AG09319 (cell line): ENCODE results near the gene TMEM94.

Source experiments
- DNase-seq: peaks from one replicate; pipeline ENCODE4 v3.0.0-alpha.2; 2010; ENCODE audit warnings: low read depth; ENCODE audit errors: extremely low read depth
- CTCF ChIP-seq: IDR thresholded peaks from 2 replicates; pipeline ENCODE4 v1.5.1; 2011; ENCODE audit warnings: low read depth, mild to moderate bottlenecking, inconsistent platforms, low read length, moderate library complexity

Gene TMEM94

GRCh38 chr17:75500419-75501216, 44.2 kb downstream of the TMEM94 start:
- no peak for TF ChIP-seq CTCF
- no peak for DNase-seq

DNA sequence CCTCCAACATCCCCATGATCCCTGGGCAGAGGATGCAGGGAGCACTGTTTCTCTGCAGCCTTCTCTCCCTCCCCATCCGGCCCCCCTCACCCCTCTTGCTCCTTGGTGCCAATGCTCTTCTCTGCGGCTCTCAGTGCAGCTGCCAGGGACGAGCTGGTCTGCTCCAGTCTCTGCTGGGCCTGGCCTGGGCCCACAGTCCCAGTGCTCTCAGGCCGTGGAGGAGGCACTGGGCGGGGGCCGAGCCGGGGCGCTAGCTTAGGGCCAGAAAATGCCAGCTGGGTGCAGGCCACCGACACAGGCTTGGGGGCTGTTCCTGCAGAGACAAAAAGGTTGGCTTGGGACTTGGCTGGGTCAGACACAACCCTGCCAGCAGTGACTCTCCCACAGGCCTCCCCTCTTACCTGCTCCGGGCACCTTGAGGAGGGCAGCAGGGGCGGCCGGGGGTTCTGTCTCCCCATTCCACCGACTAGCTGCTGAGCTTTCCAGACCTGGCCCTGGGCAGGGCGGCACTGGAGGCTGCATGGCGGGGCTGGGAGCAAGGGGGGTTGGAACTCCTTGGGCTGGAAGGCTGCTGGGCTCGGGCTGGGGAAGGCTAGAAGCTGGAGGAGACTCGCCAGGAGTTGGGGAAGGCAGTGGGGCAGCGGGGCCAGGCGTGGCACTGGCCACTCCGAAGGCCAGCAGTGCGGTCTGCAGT, 45.1 kb downstream of the TMEM94 start:
- no peak for TF ChIP-seq CTCF

DNA sequence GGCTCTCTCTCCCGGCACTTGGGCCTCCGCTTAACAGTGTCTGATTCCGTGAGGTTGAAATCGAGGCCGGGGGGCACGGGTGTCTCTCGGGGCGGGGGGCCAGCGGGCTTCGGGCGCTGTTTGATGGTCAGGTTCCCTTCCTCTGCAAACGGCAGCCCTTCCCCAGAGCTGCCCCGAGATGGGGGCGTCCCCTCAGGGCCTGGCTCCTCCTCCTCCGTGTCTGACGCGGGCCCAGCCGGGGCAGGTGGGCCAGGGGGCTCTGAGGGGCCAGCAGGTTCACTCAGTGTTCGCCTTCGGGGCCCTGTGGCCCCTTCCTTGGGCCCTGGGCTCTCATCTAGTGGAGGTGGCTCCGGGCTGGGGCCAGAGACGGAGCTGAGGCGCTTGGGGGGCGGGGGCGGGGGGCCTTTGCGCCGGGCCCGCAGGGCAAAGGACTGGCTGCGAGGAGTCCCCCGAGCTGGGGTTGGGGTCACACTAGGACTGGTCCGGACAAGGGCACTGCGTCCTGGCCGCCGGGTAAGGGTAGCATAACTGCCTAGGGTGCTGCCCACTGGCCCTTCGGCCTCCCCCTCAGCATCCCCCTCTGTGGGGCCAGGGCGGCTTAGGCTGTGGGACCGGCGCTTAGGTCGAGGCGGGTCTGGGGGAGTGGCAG, 45.8 kb downstream of the TMEM94 start:
- TF ChIP-seq CTCF = no peak

More for the DNA sequence above, 45.1 kb downstream of the TMEM94 start:
- DNase-seq = no peak

GRCh38 chr17:75502721-75503329, 46.4 kb downstream of the TMEM94 start:
- no peak for DNase-seq
- no peak for TF ChIP-seq CTCF

More for the DNA sequence above, 45.8 kb downstream of the TMEM94 start:
- DNase-seq = no peak

- DNase-seq = no peak
- no peak for TF ChIP-seq CTCF
These were observed 47.0 kb downstream of the TMEM94 start for GRCh38 chr17:75503337-75503950.

GRCh38 chr17:75503976-75504346, 47.5 kb downstream of the TMEM94 start:
- no peak for DNase-seq
- no peak for TF ChIP-seq CTCF
